Stimulated activated effector memory CD8-positive, alpha-beta T cell treated with anti-CD3 and anti-CD28 coated beads, Interleukin-12 subunit alpha, Interleukin-12 subunit beta, amount 100 ng/mL, for 72 hours (primary cell): ENCODE measurements around the gene SUGCT.

ENCODE experiments used
- ATAC-seq: fragments of 150-1000 bp; cut with Tn5 transposase; 2 replicates; pipeline ENCODE4 v1.10.0; 2021
- DNase-seq, 2 donors: peaks; one replicate each; pipeline ENCODE4 v3.0.0; 2021 to 2022; ENCODE audit warnings: low spot score in 2 of 2
- H3K27ac Mint-ChIP-seq: one replicate; pipeline ENCODE4 v1.8.0; 2022; ENCODE audit warnings: mild to moderate bottlenecking, mixed read lengths
- H3K36me3 Mint-ChIP-seq: one replicate; pipeline ENCODE4 v1.8.0; 2022; ENCODE audit warnings: mild to moderate bottlenecking, mixed read lengths
- H3K4me1 Mint-ChIP-seq: one replicate; pipeline ENCODE4 v1.8.0; 2022; ENCODE audit warnings: mixed read lengths
- H3K4me3 Mint-ChIP-seq: one replicate; pipeline ENCODE4 v1.8.0; 2022; ENCODE audit warnings: mild to moderate bottlenecking, mixed read lengths
- H3K9me3 Mint-ChIP-seq: one replicate; pipeline ENCODE4 v1.8.0; 2022; ENCODE audit warnings: mixed read lengths

The SUGCT gene

DNA sequence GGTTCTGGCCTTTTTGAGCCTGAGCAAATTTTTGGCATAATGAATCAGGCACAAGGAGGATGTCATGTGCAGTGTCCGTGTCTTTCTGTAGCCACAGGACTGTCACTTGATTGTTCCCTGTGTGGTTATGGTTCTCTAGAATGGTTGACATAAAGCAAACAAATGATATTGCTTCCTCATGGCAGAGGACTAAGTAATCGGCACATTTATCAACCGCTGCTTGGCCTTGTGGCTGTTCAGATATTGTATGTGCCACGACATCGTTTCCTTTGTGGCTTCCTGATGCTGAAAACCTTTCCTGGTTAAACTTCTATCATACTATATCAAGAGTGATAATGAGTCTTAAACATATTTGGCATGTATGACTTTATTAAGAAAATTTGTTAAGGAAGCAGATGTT is 598.8 kb downstream of the SUGCT start:
- no peak for DNase-seq
- no peaks in the 10 kb centered on the region for H3K4me1 Mint-ChIP-seq
- peaks cover 17% of the 10 kb centered on the region for H3K9me3 Mint-ChIP-seq
- H3K36me3 Mint-ChIP-seq, result no peaks in the 10 kb centered on the region
- no peak overlapping the region for H3K27ac Mint-ChIP-seq
- ATAC-seq, result no peak
- no peak overlapping the region for H3K4me3 Mint-ChIP-seq

DNA sequence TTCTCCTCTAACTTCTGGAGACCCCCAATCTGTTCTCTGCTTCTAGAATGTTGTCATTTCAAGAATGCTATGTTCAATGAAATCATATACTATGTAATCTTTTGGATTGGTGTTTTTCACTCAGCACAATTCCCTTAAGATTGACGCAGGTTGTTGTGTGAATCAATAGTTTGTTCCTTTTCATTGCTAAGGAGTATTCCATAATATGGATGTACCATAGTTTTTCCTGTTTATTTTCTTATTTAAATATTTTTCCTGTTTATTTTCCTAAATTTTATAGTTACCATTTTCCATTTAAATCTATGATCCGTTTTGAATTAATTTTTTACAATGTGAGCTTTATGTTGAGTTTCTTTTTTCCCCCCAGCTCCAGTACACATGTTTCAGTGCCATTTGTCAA is 604.5 kb downstream of the SUGCT start:
- H3K4me3 Mint-ChIP-seq, result no peak overlapping the region
- peaks cover 4% of the 10 kb centered on the region for H3K9me3 Mint-ChIP-seq
- H3K4me1 Mint-ChIP-seq, result no peaks in the 10 kb centered on the region
- no peak overlapping the region for H3K27ac Mint-ChIP-seq
- H3K36me3 Mint-ChIP-seq, result no peaks in the 10 kb centered on the region
- ATAC-seq (no peak), DNase-seq (no peak)

DNA sequence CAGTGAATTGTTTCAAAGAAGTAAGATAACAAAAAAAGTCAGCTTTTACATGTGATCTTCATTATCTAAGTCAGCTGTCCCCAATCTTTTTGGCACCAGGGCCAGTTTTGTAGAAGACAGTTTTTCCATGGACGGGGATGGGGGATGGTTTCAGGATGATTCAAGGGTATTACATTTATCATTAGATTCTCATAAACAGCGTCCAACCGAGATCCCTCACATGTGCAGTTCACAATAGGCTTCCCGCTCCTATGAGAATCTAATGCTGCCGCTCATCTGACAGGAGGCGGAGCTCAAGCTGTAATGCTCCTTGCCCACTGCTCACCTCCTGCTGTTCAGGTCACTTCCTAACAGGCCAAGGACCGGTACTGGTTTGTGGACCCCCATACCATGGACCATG is 607.5 kb downstream of the SUGCT start:
- no peaks in the 10 kb centered on the region for H3K36me3 Mint-ChIP-seq

DNA sequence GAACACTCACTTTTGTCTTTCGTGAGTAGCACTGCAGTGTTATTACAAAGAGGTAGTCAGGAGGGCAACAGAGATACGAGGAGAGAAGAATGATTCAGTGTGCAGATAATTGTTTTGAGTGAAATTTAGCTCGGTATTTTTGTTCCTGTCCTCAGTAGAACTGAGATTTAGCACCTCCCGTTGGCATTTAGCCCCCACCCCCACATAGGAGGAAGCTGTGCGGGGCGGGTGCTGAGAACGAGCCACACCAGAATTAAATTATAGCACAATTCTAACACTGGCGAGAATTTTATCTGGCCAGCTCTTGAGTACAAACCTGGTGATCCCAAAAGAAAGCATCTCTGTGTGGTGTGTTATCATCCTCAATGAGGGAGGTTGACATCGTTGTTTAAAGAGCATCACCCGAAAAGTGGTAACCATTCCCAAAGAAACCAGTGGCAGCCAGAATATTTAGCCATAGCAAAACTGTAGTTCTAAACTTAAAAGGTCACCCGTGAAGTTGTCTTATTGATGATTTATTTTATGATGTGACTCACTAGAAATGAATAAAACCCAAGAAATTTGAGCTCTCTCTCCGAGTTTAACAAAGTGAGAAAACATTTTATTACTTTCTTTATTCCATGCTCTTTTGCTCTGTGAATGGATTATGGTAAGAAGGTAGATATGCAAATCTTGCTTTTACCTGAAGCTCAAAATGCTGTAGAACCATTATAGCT is 612.2 kb downstream of the SUGCT start:
- H3K9me3 Mint-ChIP-seq, result peaks cover 21% of the 10 kb centered on the region
- DNase-seq (no peak), ATAC-seq (no peak)
- no peaks in the 10 kb centered on the region for H3K36me3 Mint-ChIP-seq
- no peak overlapping the region for H3K27ac Mint-ChIP-seq
- no peaks in the 10 kb centered on the region for H3K4me1 Mint-ChIP-seq
- H3K4me3 Mint-ChIP-seq, result no peak overlapping the region

More for the DNA sequence above, 607.5 kb downstream of the SUGCT start:
- Mint-ChIP-seq H3K27ac (no peak overlapping the region), H3K4me1 (no peaks in the 10 kb centered on the region), H3K9me3 (peaks cover 13% of the 10 kb centered on the region), H3K4me3 (no peak overlapping the region)
- DNase-seq, result no peak
- no peak for ATAC-seq

DNA sequence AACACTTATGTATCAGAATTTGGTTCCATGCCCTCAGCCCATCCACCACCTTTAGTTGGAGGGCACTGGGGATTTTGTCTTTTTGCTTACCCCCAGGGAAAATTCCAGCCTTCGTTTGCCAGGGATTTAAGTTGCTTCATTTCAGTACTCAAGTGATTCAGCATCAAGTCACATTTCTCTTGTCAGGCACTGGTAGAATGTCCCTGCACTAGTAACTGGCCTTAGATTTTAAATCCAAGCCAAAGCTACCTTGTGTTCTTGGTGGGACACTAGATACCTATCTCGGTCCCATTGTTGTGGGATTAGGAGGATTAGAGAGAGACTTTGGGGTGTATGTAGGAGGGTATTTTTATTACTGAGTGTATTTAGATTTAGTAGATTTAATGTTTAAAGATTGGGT is 613.1 kb downstream of the SUGCT start:
- no peaks in the 10 kb centered on the region for H3K36me3 Mint-ChIP-seq
- ATAC-seq, result no peak
- H3K4me1 Mint-ChIP-seq, result no peaks in the 10 kb centered on the region
- H3K27ac Mint-ChIP-seq, result no peak overlapping the region
- H3K4me3 Mint-ChIP-seq, result no peak overlapping the region
- peaks cover 21% of the 10 kb centered on the region for H3K9me3 Mint-ChIP-seq
- DNase-seq, result no peak

DNA sequence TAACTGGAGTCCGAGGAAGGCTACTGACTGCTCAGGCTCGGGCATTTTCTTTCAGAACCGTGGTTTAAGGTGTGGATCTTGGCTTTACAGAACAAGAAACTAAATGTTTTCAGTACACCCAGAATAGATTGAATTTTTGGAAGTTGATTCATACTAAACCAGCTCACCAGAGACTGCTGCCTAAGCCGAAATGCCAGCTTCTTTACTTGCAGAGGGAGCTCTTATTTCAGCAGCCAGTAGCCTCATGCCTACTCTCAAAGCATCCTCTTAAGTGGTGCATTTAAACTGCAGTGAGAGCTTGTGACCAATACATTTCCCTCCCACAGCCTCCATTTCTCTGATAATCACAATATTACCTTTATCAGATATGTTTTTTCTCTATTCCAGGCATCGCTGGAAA is 615.1 kb downstream of the SUGCT start:
- ATAC-seq (no peak), DNase-seq (no peak)
- H3K27ac Mint-ChIP-seq, result no peak overlapping the region
- H3K9me3 Mint-ChIP-seq, result peaks cover 21% of the 10 kb centered on the region
- H3K36me3 Mint-ChIP-seq, result no peaks in the 10 kb centered on the region
- H3K4me1 Mint-ChIP-seq, result no peaks in the 10 kb centered on the region
- no peak overlapping the region for H3K4me3 Mint-ChIP-seq

DNA sequence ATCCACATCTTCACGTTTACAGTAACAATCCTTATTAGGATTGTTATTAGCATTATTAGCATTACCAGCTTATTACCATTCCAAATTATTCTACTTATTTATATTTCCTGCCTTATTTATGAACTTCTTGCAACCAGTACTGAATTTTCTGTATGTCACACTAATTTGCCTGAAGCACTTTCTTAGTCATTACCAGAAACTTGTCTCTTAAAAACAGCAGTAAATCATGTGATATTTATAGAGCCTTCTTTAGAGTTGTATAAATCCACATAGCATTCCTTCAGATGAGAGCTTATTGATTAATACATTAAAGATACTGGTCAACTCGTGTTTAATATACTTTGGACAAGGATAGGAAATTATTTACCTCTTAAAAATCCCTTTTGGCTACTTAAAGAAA is 618.6 kb downstream of the SUGCT start:
- Mint-ChIP-seq H3K4me1 (no peaks in the 10 kb centered on the region), H3K27ac (no peak overlapping the region), H3K9me3 (peaks cover 10% of the 10 kb centered on the region), H3K4me3 (no peak overlapping the region), H3K36me3 (no peaks in the 10 kb centered on the region)
- ATAC-seq (no peak), DNase-seq (no peak)

DNA sequence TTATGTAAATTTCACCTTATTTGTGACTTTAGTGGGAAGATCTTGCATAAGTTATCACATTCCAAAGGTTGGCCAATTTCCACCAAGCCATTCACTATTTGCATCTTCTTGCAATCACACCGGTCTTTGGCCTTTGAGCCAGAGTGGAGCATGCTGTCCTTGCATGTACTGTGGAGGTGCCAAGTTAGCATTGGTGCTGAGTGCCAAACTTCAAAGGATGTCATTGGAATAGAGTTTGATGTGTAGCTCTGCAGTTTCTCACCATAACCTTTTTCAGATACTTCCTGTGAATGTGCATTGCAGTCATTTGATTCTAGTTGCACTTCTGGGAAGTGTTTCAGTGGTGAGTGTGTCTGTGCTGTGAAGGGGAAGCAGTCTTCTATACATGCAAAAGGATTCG is 620.6 kb downstream of the SUGCT start:
- H3K4me1 Mint-ChIP-seq, result no peaks in the 10 kb centered on the region
- H3K36me3 Mint-ChIP-seq, result no peaks in the 10 kb centered on the region
- ATAC-seq (no peak), DNase-seq (no peak)
- peaks cover 12% of the 10 kb centered on the region for H3K9me3 Mint-ChIP-seq
- H3K27ac Mint-ChIP-seq, result no peak overlapping the region
- H3K4me3 Mint-ChIP-seq, result no peak overlapping the region

DNA sequence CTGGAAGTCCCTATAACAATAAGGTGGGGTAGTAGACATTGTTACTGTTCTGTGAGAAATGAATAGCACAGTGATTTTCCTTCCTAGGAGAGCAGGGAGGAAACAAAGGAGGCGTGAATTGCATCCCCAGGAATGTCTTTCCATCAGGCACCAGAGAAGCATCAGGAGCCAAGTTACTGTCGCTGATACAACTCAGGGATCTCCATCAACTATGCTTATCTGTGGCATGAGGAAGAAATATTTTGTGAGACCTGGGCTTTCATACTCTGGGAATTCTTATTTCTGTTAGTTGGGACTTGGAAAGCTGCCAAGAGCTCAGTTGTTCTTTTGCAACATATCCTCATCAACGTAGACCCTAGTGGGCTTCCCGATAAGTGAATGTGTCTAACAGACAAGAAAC is 622.3 kb downstream of the SUGCT start:
- Mint-ChIP-seq H3K4me3 (no peak overlapping the region), H3K4me1 (no peaks in the 10 kb centered on the region), H3K9me3 (peaks cover 7% of the 10 kb centered on the region), H3K27ac (no peak overlapping the region), H3K36me3 (no peaks in the 10 kb centered on the region)
- DNase-seq (no peak), ATAC-seq (no peak)

DNA sequence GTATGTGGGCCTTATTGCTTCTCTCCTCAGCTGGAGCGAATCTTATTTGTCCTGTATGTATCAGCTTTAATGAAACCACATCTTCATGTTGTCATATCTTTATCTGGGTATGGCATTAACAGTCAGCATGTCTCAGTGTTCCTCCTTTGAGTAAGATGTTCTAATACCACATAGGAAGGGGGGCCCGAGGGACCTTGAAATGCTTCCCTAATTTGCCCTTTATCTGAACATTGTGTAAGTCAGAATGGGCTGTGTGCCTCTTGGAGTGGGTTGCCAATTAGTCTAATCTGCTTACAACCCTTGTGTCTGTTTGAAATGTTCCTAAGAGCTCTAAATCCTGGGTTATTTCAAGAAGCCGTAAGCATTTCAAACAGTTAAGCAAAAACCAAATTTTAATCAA is 623.8 kb downstream of the SUGCT start:
- H3K4me1 Mint-ChIP-seq, result no peaks in the 10 kb centered on the region
- no peak for ATAC-seq
- DNase-seq, result no peak
- no peak overlapping the region for H3K4me3 Mint-ChIP-seq
- H3K9me3 Mint-ChIP-seq, result peaks cover 7% of the 10 kb centered on the region
- no peak overlapping the region for H3K27ac Mint-ChIP-seq
- no peaks in the 10 kb centered on the region for H3K36me3 Mint-ChIP-seq

DNA sequence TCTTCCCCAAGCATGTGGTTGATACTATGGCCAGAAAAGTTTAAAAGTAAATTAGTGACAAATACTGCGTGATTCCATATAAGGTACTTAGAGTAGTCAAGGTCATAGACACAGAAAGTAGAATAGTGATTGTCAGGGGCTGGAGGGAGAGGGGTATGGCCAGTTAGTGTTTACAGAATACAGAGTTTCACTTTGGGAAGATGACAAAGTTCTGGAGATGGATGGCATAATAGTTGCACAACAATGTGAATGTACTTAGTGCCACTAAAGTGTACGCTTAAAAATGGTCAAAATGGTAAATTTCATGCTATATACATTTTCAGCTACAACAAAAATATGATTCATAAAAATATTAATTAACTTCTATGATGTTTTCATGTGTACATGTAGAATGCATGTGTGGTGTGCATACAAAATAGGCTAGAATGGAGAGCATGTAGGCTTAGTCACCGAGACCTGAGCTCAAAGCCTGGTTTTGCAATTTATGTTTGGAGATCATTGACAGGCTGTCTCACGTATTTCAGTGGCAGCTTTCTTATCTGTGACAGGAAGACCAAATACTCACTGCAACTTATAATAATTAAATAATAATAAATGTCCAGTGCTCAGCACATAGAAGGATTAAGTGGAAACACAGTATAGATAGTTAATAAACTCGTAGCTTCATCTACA is 625.6 kb downstream of the SUGCT start:
- ATAC-seq (no peak), DNase-seq (no peak)
- Mint-ChIP-seq H3K4me3 (no peak overlapping the region), H3K9me3 (peaks cover 4% of the 10 kb centered on the region), H3K4me1 (no peaks in the 10 kb centered on the region), H3K27ac (no peak overlapping the region), H3K36me3 (no peaks in the 10 kb centered on the region)

DNA sequence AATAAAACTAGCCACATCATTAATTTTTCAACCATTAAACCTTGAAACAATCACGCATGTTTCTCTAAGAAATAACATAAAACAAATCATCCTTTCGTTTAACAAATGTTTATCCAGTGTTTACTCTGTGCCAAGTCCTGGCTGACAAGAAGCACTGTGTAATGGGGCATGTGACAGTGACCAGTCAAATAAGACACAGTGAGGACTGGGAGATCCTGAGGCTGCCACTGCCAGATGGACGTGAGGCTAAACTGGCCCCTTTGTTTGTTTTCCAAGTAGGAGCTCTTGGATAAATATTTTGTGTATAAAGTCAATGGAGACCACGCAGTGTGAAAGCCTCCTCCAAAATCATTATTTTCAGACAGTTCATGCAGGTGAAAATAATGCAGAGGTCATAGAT is 626.2 kb downstream of the SUGCT start:
- ATAC-seq (no peak), DNase-seq (no peak)
- H3K36me3 Mint-ChIP-seq, result no peaks in the 10 kb centered on the region
- H3K4me1 Mint-ChIP-seq, result no peaks in the 10 kb centered on the region
- H3K27ac Mint-ChIP-seq, result no peak overlapping the region
- H3K9me3 Mint-ChIP-seq, result peaks cover 4% of the 10 kb centered on the region
- H3K4me3 Mint-ChIP-seq, result no peak overlapping the region

DNA sequence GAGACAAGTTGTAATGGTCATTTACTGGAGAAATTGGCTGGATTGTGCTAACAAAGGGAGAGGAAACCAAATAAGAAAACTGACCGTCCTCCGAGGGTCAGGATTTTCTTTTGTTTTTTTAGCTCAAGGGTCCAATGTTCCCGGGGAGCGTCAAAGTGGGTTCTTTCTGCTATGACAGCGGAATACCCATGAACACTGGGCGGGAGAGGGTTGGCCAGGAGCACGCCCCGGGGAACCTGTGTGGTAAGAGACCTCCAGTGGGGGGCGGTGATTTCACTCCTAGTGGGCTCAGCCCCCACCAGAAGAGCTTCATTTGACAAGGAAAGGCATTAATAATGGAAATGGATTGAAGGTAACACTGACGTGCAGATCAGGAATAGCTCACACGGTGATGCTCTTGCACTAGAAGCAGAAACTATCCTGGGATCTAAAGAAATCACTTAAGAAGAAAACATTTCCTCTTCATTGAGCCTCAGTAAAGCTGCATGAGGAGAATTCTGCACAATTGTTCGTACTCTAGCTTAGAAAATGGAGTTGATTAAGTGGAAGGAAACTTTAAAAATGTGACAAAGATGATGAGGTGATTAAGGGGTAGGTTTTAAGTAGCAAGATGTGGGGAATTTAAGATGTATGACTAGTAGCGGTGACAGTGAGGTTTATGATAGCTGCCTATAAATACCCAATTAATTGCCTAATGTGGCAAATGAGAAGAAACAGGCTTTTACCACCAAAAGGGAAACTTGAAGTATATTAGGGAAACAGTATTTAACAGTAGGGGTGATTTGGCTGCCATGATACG is 627.2 kb downstream of the SUGCT start:
- Mint-ChIP-seq H3K36me3 (no peaks in the 10 kb centered on the region), H3K27ac (no peak overlapping the region), H3K9me3 (peaks cover 4% of the 10 kb centered on the region), H3K4me3 (no peak overlapping the region), H3K4me1 (no peaks in the 10 kb centered on the region)
- ATAC-seq, result no peak
- no peak for DNase-seq

DNA sequence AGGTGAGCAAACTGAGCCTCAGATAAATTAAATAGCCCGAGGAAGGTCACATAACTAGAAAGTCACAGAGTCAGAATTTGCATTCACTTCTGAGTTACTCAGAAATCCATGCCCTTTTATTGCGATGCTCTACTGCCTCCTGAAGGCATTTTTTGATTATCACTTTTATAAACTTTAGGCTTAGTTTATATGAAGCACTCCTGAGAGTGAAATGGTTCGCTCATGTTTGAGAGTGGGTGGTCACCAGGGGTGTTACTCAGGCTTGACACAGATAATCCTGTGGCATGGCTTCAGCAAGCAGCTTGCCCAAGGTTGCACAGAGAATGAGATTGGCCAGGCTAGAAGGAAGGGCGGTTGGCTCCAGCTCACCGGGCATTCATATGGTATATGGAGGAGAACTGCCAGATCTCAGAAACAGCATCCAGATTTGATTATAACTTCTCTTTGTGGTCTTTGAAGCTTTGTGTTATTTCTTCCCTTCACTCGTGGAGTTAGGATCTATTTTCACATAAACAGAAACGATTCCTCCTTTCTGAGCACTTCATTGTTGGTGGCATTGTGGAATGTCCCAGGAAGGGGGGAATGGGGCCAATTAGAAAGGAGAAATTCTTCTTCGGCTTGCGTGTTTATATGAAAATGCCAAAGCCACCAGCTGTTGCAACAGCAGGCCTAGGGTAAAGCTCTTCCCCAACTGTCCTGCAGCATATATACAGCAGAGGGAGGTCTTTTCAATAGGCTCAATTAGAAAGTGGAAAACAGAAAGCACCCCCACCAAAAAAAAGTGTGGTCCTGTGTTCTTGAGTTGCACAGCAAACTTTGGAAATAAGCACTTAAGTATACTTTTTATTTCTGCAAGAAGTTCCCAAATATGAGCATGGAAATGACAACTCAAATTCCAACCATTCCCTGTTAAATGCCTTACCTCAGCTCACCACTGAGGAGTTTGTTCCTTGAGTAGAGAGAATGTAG is 628.8 kb downstream of the SUGCT start:
- no peak for ATAC-seq
- Mint-ChIP-seq H3K9me3 (peaks cover 7% of the 10 kb centered on the region), H3K4me1 (no peaks in the 10 kb centered on the region), H3K4me3 (no peak overlapping the region), H3K36me3 (no peaks in the 10 kb centered on the region), H3K27ac (no peak overlapping the region)
- no peak for DNase-seq

DNA sequence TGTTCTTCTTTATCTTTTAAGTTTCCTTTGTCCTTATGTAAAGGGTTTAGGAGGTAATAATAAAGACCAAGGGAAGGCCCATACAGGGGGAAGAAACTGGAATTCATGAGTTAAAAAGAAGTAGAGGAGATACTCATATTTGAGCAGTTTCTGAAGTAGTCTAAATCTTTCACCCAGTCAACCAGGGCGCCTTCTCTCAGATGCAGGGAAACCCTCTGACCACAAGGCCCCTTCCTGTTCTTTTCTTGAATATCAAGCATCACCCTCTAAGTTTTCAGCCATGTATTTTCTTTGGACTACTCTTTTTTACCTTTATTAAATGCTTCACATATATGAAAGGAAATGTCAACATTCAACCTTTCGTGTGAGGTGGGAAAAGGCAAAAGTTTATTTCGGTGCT is 630.8 kb downstream of the SUGCT start:
- peaks cover 7% of the 10 kb centered on the region for H3K9me3 Mint-ChIP-seq
- H3K4me1 Mint-ChIP-seq, result no peaks in the 10 kb centered on the region
- no peak for ATAC-seq
- no peak overlapping the region for H3K27ac Mint-ChIP-seq
- no peak for DNase-seq
- no peaks in the 10 kb centered on the region for H3K36me3 Mint-ChIP-seq
- no peak overlapping the region for H3K4me3 Mint-ChIP-seq
